A673 (cell line): Measurements from ENCODE around the gene LRRC46. TPM values are rescaled to one million over a fixed set of nuclear protein-coding genes. Genes with fewer than 3 reads are reported as not detected.
A peak's percentile ranks its signal among the peaks of the same experiment; 100 is the strongest.

Experiments
- BruUV-seq: library from RNA; stranded (reverse); fragments of 400-500 nt; replicated peaks from 2 replicates; lab custom pipeline; 2021; lab: Mats Ljungman, UMichigan
- CTCF ChIA-PET: fragments of 300-600 bp; sonication (Branson Sonifier 250); formaldehyde crosslinking; loops from one replicate; lab custom pipeline; 2022; ENCODE audit warnings: antibody characterized with exemption; lab: Charles Lee
- POLR2A ChIA-PET: fragments of 300-600 bp; sonication (Branson Sonifier 250); formaldehyde crosslinking; loops from one replicate; lab custom pipeline; 2022; ENCODE audit warnings: antibody characterized with exemption; ENCODE audit not compliant: low non-redundant PET; lab: Charles Lee
- DNase-seq: peaks from one replicate; pipeline ENCODE4 v3.0.0-alpha.2; 2015; ENCODE audit warnings: low spot score
- H3K27ac ChIP-seq: fragments of 200-600 bp; sonication (generic); 2 replicates; pipeline ENCODE4 v1.5.1; 2016; ENCODE audit warnings: mixed run types, low read depth, mild to moderate bottlenecking, mixed read lengths, antibody characterized with exemption, low read length; ENCODE audit not compliant: poor library complexity, severe bottlenecking
- H3K27me3 ChIP-seq: fragments of 200-600 bp; sonication (generic); replicated peaks from 2 replicates; pipeline ENCODE4 v1.6.1; 2017; ENCODE audit warnings: mixed run types, low read depth, mild to moderate bottlenecking, mixed read lengths, antibody characterized with exemption, low read length; ENCODE audit not compliant: insufficient read depth, poor library complexity
- H3K36me3 ChIP-seq: fragments of 200-600 bp; sonication (generic); 2 replicates; pipeline ENCODE4 v1.6.1; 2016; ENCODE audit warnings: mixed run types, mild to moderate bottlenecking, mixed read lengths, antibody characterized with exemption, low read length; ENCODE audit not compliant: insufficient read depth, poor library complexity, severe bottlenecking
- H3K4me1 ChIP-seq: fragments of 200-600 bp; sonication (generic); 2 replicates; pipeline ENCODE4 v1.6.1; 2017; ENCODE audit warnings: mixed run types, mild to moderate bottlenecking, mixed read lengths, antibody characterized with exemption, low read length; ENCODE audit not compliant: insufficient read depth, poor library complexity, severe bottlenecking
- H3K4me3 ChIP-seq: fragments of 200-600 bp; sonication (generic); 2 replicates; pipeline ENCODE4 v1.5.1; 2016; ENCODE audit warnings: low read depth, mixed run types, mild to moderate bottlenecking, mixed read lengths, low read length; ENCODE audit not compliant: poor library complexity, severe bottlenecking
- H3K9me3 ChIP-seq: fragments of 200-600 bp; sonication (generic); 2 replicates; pipeline ENCODE4 v1.6.1; 2016; ENCODE audit warnings: mixed run types, low read depth, mild to moderate bottlenecking, mixed read lengths, antibody characterized with exemption, low read length; ENCODE audit not compliant: poor library complexity, severe bottlenecking
- EZH2 ChIP-seq: fragments of 200-600 bp; sonication (generic); IDR thresholded peaks from 2 replicates; pipeline ENCODE4 v1.6.1; 2017; ENCODE audit warnings: borderline replicate concordance, low read depth, mild to moderate bottlenecking, mixed read lengths, antibody characterized with exemption, low read length; ENCODE audit not compliant: poor library complexity, severe bottlenecking
- intact Hi-C: fragments of 100-400 bp; cut with micrococcal nuclease; formaldehyde crosslinking; loops from one replicate; pipeline ENCODE4 v1.10.0; 2022; ENCODE audit not compliant: unreplicated experiment
- total RNA-seq: library from RNA; stranded (reverse); gene quantifications from 2 replicates; pipeline ENCODE4 v1.2.3, GENCODE V29; 2021
- TF ChIP-seq, protein P1 (sequence below): fragments of 300-800, 200-600 bp; sonication (generic); conservative IDR thresholded peaks from 2 replicates; pipeline ENCODE4 v1.5.1; 2017; ENCODE audit warnings: low read depth, mild to moderate bottlenecking, antibody characterized with exemption, low read length, moderate library complexity, mixed read lengths

The LRRC46 gene
- total RNA-seq, 1 experiment from 2014 or later: 1.1 TPM

- ChIA-PET POLR2A (no interaction called here), CTCF (interaction anchor here (0.6 kb wide), 1 partner anchor 48 kb away, joined by 3 read pairs; no protein-coding TSS in a partner anchor)
- TF ChIP-seq, protein P1, sequence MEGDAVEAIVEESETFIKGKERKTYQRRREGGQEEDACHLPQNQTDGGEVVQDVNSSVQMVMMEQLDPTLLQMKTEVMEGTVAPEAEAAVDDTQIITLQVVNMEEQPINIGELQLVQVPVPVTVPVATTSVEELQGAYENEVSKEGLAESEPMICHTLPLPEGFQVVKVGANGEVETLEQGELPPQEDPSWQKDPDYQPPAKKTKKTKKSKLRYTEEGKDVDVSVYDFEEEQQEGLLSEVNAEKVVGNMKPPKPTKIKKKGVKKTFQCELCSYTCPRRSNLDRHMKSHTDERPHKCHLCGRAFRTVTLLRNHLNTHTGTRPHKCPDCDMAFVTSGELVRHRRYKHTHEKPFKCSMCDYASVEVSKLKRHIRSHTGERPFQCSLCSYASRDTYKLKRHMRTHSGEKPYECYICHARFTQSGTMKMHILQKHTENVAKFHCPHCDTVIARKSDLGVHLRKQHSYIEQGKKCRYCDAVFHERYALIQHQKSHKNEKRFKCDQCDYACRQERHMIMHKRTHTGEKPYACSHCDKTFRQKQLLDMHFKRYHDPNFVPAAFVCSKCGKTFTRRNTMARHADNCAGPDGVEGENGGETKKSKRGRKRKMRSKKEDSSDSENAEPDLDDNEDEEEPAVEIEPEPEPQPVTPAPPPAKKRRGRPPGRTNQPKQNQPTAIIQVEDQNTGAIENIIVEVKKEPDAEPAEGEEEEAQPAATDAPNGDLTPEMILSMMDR: peak; percentile 50
- TF ChIP-seq EZH2: no peak
- no TSS peak for BruUV-seq
- intact Hi-C loops: no loop called here
- Histone ChIP-seq H3K27ac (no peak within 1 kb of the TSS), H3K27me3 (no peaks in the 10 kb centered on the region), H3K9me3 (no peaks in the 10 kb centered on the region), H3K4me3 (peak within 1 kb of the TSS; percentile 60), H3K4me1 (peaks cover 7% of the 10 kb centered on the region), H3K36me3 (peaks cover 2% of the 10 kb centered on the region)
- DNase-seq: peak; percentile 68
These were observed 9.8 kb upstream of the LRRC46 start, which contains the start of gene OSBPL7 for GRCh38 chr17:47821424-47822391. Gene OSBPL7, minus strand, starts transcription at chr17:47821794. Its CDS starts 1,516 bp downstream, at chr17:47820278.

- no TSS peak for BruUV-seq
- peaks cover 7% of the 10 kb centered on the region for H3K4me1 ChIP-seq
- intact Hi-C loops: no loop called here
- H3K27ac ChIP-seq: no peak overlapping the region
- no peaks in the 10 kb centered on the region for H3K27me3 ChIP-seq
- no peaks in the 10 kb centered on the region for H3K9me3 ChIP-seq
- ChIA-PET CTCF (no interaction called here), POLR2A (interaction anchor here (0.7 kb wide), 1 partner anchor 116 kb away, joined by 3 read pairs; no protein-coding TSS in a partner anchor)
- H3K36me3 ChIP-seq: peaks cover 8% of the 10 kb centered on the region
- no peak for TF ChIP-seq EZH2
- TF ChIP-seq, protein P1: no peak
- no peak overlapping the region for H3K4me3 ChIP-seq
- DNase-seq: no peak
These were observed 8.7 kb upstream of the LRRC46 start for GRCh38 chr17:47822785-47823184.

DNA sequence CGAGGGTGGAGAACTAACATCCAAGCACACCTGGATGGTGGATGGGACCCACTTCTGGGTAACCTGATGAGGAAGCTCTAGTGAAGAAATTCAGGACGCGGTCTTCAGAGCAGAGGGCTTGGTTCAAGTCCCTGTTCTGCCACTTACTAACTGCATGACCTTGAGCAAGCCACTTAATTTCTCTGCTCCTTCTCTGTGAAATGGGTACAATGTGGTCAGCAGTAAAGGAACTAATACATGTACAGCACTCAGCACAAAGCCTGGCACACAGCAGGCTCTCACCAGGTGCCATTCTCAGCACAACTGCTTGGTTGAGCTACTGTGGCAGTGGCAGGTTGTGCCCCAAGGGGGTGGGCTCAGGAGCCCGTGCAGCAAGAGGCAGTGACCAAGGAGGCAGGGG is 8.0 kb upstream of the LRRC46 start:
- TF ChIP-seq EZH2: no peak
- TF ChIP-seq, protein P1: no peak
- BruUV-seq: TSS peak; percentile 29

More for the DNA sequence above, 8.0 kb upstream of the LRRC46 start:
- no peak for DNase-seq
- Histone ChIP-seq H3K27me3 (no peaks in the 10 kb centered on the region), H3K4me1 (peaks cover 7% of the 10 kb centered on the region), H3K4me3 (no peak overlapping the region), H3K27ac (no peak overlapping the region), H3K36me3 (peaks cover 8% of the 10 kb centered on the region), H3K9me3 (no peaks in the 10 kb centered on the region)
- intact Hi-C loops: no loop called here
- POLR2A ChIA-PET: interaction anchor here (0.7 kb wide), 1 partner anchor 117 kb away, joined by 3 read pairs; no protein-coding TSS in a partner anchor
- CTCF ChIA-PET: no interaction called here
